ENCODE data around the gene TMEM214. TPM values are rescaled to one million over a fixed set of nuclear protein-coding genes. Genes with fewer than 3 reads are reported as not detected.
A peak's percentile ranks its signal among the peaks of the same experiment; 100 is the strongest.

The TMEM214 gene
- total RNA-seq, 2 donors from 2014 or later: 54.3 to 68.0 TPM

DNA sequence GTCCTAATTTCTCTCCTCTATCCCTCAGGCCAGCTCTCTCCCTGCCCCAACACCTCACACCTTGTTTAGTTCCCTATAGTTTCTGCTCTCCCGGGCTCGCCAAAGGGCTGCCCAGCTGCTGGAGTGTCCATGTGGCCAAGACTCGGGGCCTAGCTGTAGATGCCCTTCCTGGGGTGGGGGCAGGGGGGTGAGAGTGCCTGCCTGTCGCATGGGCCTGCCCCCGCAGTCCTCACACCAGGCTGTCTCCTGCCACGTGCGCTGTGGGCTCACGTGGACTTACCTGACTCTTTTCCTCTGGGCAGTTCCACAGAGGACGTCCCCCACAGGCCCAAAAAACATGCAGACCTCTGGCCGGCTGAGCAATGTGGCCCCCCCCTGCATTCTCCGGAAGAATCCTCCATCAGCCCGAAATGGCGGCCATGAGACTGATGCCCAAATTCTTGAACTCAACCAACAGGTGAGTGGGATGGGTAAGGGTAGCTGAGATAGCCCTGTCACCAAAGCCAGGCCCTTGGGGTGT, 7.4 kb upstream of the TMEM214 start:
- peaks cover 0 to 4% of the 10 kb centered on the region in 2 donors for H3K36me3 Mint-ChIP-seq
- peak overlapping the region; percentile 7 to 27 for H3K27ac Mint-ChIP-seq
- no peaks in the 10 kb centered on the region for H3K9me3 Mint-ChIP-seq
- ATAC-seq: no peak
- no peak for DNase-seq (ENCODE audit: low spot score in 2 of 2)

- Mint-ChIP-seq H3K36me3 (peaks cover 0 to 4% of the 10 kb centered on the region in 2 donors), H3K27ac (peak overlapping the region in 1 of 2 donors; percentile 7), H3K9me3 (no peaks in the 10 kb centered on the region)
- ATAC-seq: no peak
- no peak for DNase-seq (ENCODE audit: low spot score in 2 of 2)
Observed at GRCh38 chr2:27025861-27026851, 6.6 kb upstream of the TMEM214 start.

- Mint-ChIP-seq H3K9me3 (no peaks in the 10 kb centered on the region), H3K36me3 (peaks cover 3 to 4% of the 10 kb centered on the region in 2 donors), H3K27ac (peak overlapping the region in 1 of 2 donors; percentile 29)
- peak in 1 of 2 donors; percentile 4 for ATAC-seq
- no peak for DNase-seq (ENCODE audit: low spot score in 2 of 2)
Observed at GRCh38 chr2:27027211-27027651, 5.5 kb upstream of the TMEM214 start.

- H3K36me3 Mint-ChIP-seq: peaks cover 14 to 17% of the 10 kb centered on the region in 2 donors
- DNase-seq (ENCODE audit: low spot score in 2 of 2): no peak
- H3K27ac Mint-ChIP-seq: peak overlapping the region in 1 of 2 donors; percentile 22
- H3K9me3 Mint-ChIP-seq: no peaks in the 10 kb centered on the region
- no peak for ATAC-seq
Observed at GRCh38 chr2:27029051-27029450, 3.7 kb upstream of the TMEM214 start.

DNA sequence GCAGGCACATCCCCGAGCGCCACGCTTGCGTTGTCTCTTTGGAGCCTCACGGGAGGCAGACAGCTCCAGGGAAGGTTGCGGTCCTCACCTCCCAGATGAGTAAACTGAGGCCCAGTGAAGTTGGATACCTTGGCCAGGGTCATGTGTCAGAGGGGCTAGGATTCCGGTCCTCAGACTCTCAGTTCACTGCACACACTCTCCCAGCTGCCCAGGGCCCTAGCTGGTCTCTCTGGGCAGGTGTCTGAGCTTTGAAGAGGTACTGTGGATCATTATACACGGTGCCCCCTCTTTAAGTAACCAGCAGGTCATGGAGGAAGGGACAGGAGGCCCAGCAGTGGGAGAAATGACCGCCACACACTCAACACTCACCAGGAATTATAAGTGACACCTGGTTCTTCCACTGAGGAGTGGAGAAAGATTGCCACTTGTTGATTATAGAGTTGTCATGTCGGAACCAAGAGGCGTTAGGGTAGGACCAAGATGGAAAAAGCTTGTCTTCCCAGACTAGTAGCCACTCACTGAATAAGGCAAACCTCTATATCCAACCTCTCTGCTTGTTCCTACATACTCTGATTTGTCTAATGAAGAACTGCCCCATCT, 588 bp downstream of the TMEM214 start:
- ATAC-seq (peak in 1 of 2 donors; percentile 15), DNase-seq (ENCODE audit: low spot score in 2 of 2) (no peak)
- peak overlapping the region; percentile 91 to 92 for H3K27ac Mint-ChIP-seq
- peaks cover 12 to 31% of the 10 kb centered on the region in 2 donors for H3K36me3 Mint-ChIP-seq
- no peaks in the 10 kb centered on the region for H3K9me3 Mint-ChIP-seq

- DNase-seq (ENCODE audit: low spot score in 2 of 2) (no peak), ATAC-seq (no peak)
- Mint-ChIP-seq H3K27ac (peak overlapping the region in 1 of 2 donors; percentile 55), H3K36me3 (peaks cover 17 to 26% of the 10 kb centered on the region in 2 donors), H3K9me3 (no peaks in the 10 kb centered on the region)
Observed at GRCh38 chr2:27038012-27038411, 5.2 kb downstream of the TMEM214 start.

DNA sequence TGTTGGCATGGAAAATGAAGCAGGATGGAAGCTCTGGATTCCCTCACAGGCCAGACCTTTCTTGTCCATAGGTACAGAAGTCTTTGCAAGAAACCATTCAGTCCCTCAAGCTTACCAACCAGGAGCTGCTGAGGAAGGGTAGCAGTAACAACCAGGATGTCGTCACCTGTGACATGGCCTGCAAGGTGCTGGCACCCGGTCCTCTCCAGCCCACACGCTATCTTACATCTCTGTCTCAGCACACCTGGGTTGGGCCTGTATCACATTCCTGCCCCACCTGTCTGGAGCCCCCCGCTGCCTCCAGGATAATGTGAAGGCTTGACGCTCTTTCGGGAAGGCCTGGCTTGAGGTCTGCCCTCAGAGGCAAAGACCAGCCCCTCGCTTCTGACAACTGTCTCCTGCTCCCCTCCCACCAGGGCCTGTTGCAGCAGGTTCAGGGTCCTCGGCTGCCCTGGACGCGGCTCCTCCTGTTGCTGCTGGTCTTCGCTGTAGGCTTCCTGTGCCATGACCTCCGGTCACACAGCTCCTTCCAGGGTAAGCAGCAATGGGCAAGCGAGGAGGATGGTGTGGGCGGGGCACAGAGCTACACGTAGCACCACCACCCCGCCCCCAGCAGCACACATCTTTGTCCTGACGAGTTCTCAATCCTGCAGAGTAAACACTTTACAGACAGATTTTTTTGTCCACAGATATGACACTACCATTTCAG, 6.0 kb downstream of the TMEM214 start:
- ATAC-seq: no peak
- H3K27ac Mint-ChIP-seq: no peak overlapping the region
- H3K36me3 Mint-ChIP-seq: peaks cover 9 to 21% of the 10 kb centered on the region in 2 donors
- DNase-seq (ENCODE audit: low spot score in 2 of 2): no peak
- no peaks in the 10 kb centered on the region for H3K9me3 Mint-ChIP-seq

GRCh38 chr2:27039426-27039825, 6.7 kb downstream of the TMEM214 start:
- H3K9me3 Mint-ChIP-seq: no peaks in the 10 kb centered on the region
- ATAC-seq: no peak
- DNase-seq (ENCODE audit: low spot score in 2 of 2): no peak
- peak overlapping the region; percentile 53 to 70 for H3K27ac Mint-ChIP-seq
- H3K36me3 Mint-ChIP-seq: peaks cover 5 to 14% of the 10 kb centered on the region in 2 donors

GRCh38 chr2:27039871-27040270, 7.1 kb downstream of the TMEM214 start:
- Mint-ChIP-seq H3K36me3 (peaks cover 5 to 10% of the 10 kb centered on the region in 2 donors), H3K27ac (peak overlapping the region in 1 of 2 donors; percentile 53), H3K9me3 (no peaks in the 10 kb centered on the region)
- DNase-seq (ENCODE audit: low spot score in 2 of 2): no peak
- no peak for ATAC-seq

- Mint-ChIP-seq H3K36me3 (peaks cover 5 to 6% of the 10 kb centered on the region in 2 donors), H3K27ac (peak overlapping the region in 1 of 2 donors; percentile 53), H3K9me3 (no peaks in the 10 kb centered on the region)
- ATAC-seq: no peak
- no peak for DNase-seq (ENCODE audit: low spot score in 2 of 2)
Observed at GRCh38 chr2:27040282-27040681, 7.5 kb downstream of the TMEM214 start.

- Mint-ChIP-seq H3K9me3 (no peaks in the 10 kb centered on the region), H3K27ac (no peak overlapping the region), H3K36me3 (peaks cover 4 to 5% of the 10 kb centered on the region in 2 donors)
- ATAC-seq: no peak
- DNase-seq (ENCODE audit: low spot score in 2 of 2): no peak
Observed at GRCh38 chr2:27041752-27042151, 9.0 kb downstream of the TMEM214 start.

- DNase-seq (ENCODE audit: low spot score in 2 of 2) (no peak), ATAC-seq (no peak)
- Mint-ChIP-seq H3K9me3 (no peaks in the 10 kb centered on the region), H3K36me3 (peaks cover 4 to 5% of the 10 kb centered on the region in 2 donors), H3K27ac (peak overlapping the region in 1 of 2 donors; percentile 18)
Observed at GRCh38 chr2:27042159-27042661, 9.4 kb downstream of the TMEM214 start.

DNA sequence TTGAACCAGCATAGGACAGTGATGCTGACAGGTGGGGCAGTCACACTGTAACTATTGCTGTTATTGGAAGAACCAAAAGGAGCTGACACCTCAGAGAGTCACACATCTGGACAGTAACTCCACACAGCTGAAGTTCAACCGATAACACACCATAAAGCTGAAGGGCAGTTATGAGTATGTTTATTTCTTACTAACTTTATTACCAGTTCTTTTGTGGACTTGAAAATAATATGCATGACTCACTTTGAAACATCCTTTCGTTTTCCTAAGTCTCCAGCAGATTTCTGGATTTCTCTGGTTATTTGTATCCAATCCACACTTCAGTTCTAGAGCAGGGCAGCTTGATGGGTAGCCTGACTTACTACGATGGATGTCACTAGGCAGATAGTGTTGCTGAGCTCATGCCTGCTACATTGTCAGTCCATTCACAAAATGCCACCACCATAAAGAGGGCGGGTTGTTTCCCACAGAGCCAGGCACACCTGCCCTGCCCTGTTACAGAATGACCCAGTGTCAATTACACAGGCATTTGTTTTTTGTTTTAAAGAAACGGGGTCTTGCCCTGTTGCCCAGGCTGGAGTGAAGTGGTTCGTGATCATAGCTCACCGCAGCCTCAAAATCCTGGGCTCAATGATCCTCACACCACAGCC, 10.3 kb downstream of the TMEM214 start:
- DNase-seq (ENCODE audit: low spot score in 2 of 2): no peak
- H3K27ac Mint-ChIP-seq: no peak overlapping the region
- peak in 1 of 2 donors; percentile 18 for ATAC-seq
- H3K36me3 Mint-ChIP-seq: peaks cover 4 to 5% of the 10 kb centered on the region in 2 donors
- no peaks in the 10 kb centered on the region for H3K9me3 Mint-ChIP-seq

- H3K36me3 Mint-ChIP-seq: peaks cover 9 to 10% of the 10 kb centered on the region in 2 donors
- H3K9me3 Mint-ChIP-seq: no peaks in the 10 kb centered on the region
- peak overlapping the region; percentile 100 for H3K27ac Mint-ChIP-seq
- peak; percentile 64 to 84 for DNase-seq (ENCODE audit: low spot score in 2 of 2)
- ATAC-seq: peak; percentile 19 to 53
Observed at GRCh38 chr2:27049422-27050280, 16.9 kb downstream of the TMEM214 start.

Measured in activated naive CD4-positive, alpha-beta T cell treated with anti-CD3 and anti-CD28 coated beads, Interleukin-2, amount 50 U/mL, for 72 hours (primary cell).